Lung (tissue), 12 donors: ENCODE results near the gene GRM4. TPM values are rescaled to one million over a fixed set of nuclear protein-coding genes. Genes with fewer than 3 reads are reported as not detected.

Experiments
- ATAC-seq: fragments of 200-7000 bp; cut with Tn5 transposase; one replicate; pipeline ENCODE4 v1.9.1; 2020; ENCODE audit warnings: moderate number of reproducible peaks; ENCODE audit not compliant: insufficient read depth, low FRiP score
- DNase-seq, 3 donors: peaks; one replicate each; pipeline ENCODE4 v3.0.0-alpha.2; 2013 to 2017
- H3K27ac ChIP-seq, 2 donors: one replicate each; pipeline ENCODE4 v1.5.1; 2013; ENCODE audit warnings: mild to moderate bottlenecking in 2 of 2, moderate library complexity in 2 of 2, control low read depth in 1 of 2, inconsistent platforms in 1 of 2, low read depth in 1 of 2, low read length in 1 of 2
- H3K27me3 ChIP-seq, 3 donors: one replicate each; pipeline ENCODE4 v1.5.1; 2013; ENCODE audit warnings: low read length in 2 of 3; ENCODE audit not compliant: control insufficient read depth in 3 of 3, insufficient read depth in 3 of 3
- H3K36me3 ChIP-seq, 4 donors: one replicate each; pipeline ENCODE4 v1.5.1; 2013; ENCODE audit warnings: low read length in 4 of 4, mild to moderate bottlenecking in 1 of 4, moderate library complexity in 1 of 4; ENCODE audit not compliant: control insufficient read depth in 4 of 4, insufficient read depth in 4 of 4
- H3K4me1 ChIP-seq, 5 donors: one replicate each; pipeline ENCODE4 v1.5.1; 2013; ENCODE audit warnings: low read length in 5 of 5, mild to moderate bottlenecking in 2 of 5, moderate library complexity in 1 of 5; ENCODE audit not compliant: control insufficient read depth in 5 of 5, insufficient read depth in 5 of 5
- H3K4me3 ChIP-seq: one replicate; pipeline ENCODE4 v1.5.1; 2013; ENCODE audit warnings: mild to moderate bottlenecking, control low read depth, moderate library complexity
- H3K9ac ChIP-seq, 2 donors: one replicate each; pipeline ENCODE4 v1.5.1; 2013; ENCODE audit warnings: low read length in 2 of 2, control low read depth in 1 of 2; ENCODE audit not compliant: insufficient read depth in 1 of 2
- H3K9me3 ChIP-seq, 4 donors: one replicate each; pipeline ENCODE4 v1.5.1; 2013; ENCODE audit warnings: low read length in 3 of 4, mild to moderate bottlenecking in 1 of 4, moderate library complexity in 1 of 4; ENCODE audit not compliant: control insufficient read depth in 4 of 4, insufficient read depth in 3 of 4
- WGBS, 2 donors: extraction: QIAGEN DNeasy Blood & Tissue Kit; methylation state at CpG; one replicate each; pipeline ENCODE4 v1.1.7; 2013; 5-methylcytosine and 5-hydroxymethylcytosine counted together
- polyA plus RNA-seq, 2 donors: library from polyadenylated mRNA; stranded (reverse); fragments of 200-250 nt; gene quantifications; one replicate each; pipeline ENCODE4 v1.2.1, GENCODE V29; 2013
- total RNA-seq, 2 donors: library from RNA; depleted of rRNA in 1 of 2; stranded (reverse); fragments of >200 nt in 1 of 2; gene quantifications; one replicate each; pipeline ENCODE4 v1.2.1, GENCODE V29; 2014 to 2021
- TF ChIP-seq, protein P1 (sequence below): IDR thresholded peaks from 2 replicates; pipeline ENCODE4 v1.5.1; 2012; ENCODE audit warnings: mild to moderate bottlenecking; ENCODE audit errors: control extremely low read depth, extremely low read depth
- donor health status: control.
- donor health status: control.
- donor health status: Bipolar disorder and iron deficiency.
- donor health status: healthy.
- donor health status: DM: yes; HTN: yes; CAD: no.

GRM4 gene
- total and polyA plus RNA-seq, 4 donors: 0.02 to 0.34 (median 0.09) TPM

GRCh38 chr6:33993091-33993490 lies 152.8 kb downstream of the GRM4 start:
- Histone ChIP-seq H3K27me3 (no peaks in the 10 kb centered on the region), H3K9me3 (peaks cover 0 to 2% (median 0%) of the 10 kb centered on the region in 4 donors), H3K36me3 (no peaks in the 10 kb centered on the region), H3K4me3 (no peak overlapping the region), H3K27ac (no peak overlapping the region), H3K4me1 (peaks cover 0 to 11% (median 0%) of the 10 kb centered on the region in 5 donors), H3K9ac (no peak overlapping the region)
- TF ChIP-seq, protein P1, sequence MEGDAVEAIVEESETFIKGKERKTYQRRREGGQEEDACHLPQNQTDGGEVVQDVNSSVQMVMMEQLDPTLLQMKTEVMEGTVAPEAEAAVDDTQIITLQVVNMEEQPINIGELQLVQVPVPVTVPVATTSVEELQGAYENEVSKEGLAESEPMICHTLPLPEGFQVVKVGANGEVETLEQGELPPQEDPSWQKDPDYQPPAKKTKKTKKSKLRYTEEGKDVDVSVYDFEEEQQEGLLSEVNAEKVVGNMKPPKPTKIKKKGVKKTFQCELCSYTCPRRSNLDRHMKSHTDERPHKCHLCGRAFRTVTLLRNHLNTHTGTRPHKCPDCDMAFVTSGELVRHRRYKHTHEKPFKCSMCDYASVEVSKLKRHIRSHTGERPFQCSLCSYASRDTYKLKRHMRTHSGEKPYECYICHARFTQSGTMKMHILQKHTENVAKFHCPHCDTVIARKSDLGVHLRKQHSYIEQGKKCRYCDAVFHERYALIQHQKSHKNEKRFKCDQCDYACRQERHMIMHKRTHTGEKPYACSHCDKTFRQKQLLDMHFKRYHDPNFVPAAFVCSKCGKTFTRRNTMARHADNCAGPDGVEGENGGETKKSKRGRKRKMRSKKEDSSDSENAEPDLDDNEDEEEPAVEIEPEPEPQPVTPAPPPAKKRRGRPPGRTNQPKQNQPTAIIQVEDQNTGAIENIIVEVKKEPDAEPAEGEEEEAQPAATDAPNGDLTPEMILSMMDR: no peak
- ATAC-seq: no peak
- peak in 1 of 3 donors; percentile 2 for DNase-seq
- WGBS, 2 donors: 66 to 70% methylated on average over 11 of the region's 11 CpGs

GRCh38 chr6:33992191-33992590 lies 153.7 kb downstream of the GRM4 start:
- 92 to 94% methylated on average over 13 of the region's 13 CpGs for WGBS, 2 donors
- ATAC-seq: no peak
- Histone ChIP-seq H3K27ac (no peak overlapping the region), H3K36me3 (no peaks in the 10 kb centered on the region), H3K9ac (no peak overlapping the region), H3K9me3 (peaks cover 0 to 2% (median 0%) of the 10 kb centered on the region in 4 donors), H3K4me1 (peaks cover 0 to 13% (median 0%) of the 10 kb centered on the region in 5 donors), H3K27me3 (no peaks in the 10 kb centered on the region), H3K4me3 (no peak overlapping the region)
- peak in 1 of 3 donors; percentile 2 for DNase-seq
- TF ChIP-seq, protein P1: no peak

DNA sequence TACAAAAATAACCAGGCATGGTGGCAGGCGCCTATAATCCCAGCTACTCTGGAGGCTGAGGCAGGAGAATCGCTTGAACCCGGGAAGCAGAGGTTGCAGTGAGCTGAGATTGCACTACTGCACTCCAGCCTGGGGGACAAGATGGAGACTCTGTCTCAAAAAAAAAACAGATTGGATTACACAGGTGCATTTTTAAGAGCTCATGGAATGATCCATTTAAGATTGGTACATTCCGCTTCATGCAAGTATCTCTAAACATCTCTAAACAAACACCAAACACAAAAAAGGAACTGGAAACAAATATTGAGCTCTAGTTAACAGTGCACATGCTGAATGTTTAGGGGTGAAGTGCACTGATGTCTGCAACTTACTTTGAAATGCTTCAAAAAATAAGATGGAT lies 154.3 kb downstream of the GRM4 start:
- H3K9me3 ChIP-seq: peaks cover 0 to 2% (median 0%) of the 10 kb centered on the region in 4 donors
- no peak overlapping the region for H3K4me3 ChIP-seq
- no peak overlapping the region for H3K9ac ChIP-seq
- DNase-seq (no peak), ATAC-seq (no peak)
- H3K27me3 ChIP-seq: no peaks in the 10 kb centered on the region
- H3K4me1 ChIP-seq: peaks cover 0 to 13% (median 0%) of the 10 kb centered on the region in 5 donors
- WGBS, 2 donors: 98 to 99% methylated on average over 4 of the region's 4 CpGs
- H3K36me3 ChIP-seq: no peaks in the 10 kb centered on the region
- no peak overlapping the region for H3K27ac ChIP-seq
- TF ChIP-seq, protein P1: no peak

DNA sequence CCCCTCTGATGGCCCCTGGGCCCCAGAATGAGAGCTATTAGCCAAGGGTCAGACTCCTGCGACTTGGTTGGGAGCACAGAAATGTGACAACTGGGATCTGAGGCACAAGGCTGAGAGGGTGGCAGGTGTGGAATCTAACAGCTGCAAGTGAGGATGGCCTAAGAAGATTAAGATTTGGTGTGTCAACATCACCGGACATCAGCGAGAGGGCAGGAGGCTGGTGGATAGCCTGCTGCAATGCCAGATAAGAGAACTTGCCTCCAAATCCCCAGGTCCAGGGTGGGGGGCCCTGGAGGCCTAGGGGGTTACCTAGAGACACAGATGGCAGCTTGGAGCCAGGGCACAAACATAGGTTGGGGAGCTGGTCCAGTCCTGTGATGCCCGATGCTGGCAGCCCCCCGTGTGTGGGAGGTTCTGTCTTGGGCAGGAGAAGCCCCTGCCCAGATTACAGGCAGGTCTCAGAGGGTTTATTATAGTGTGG lies 155.8 kb downstream of the GRM4 start:
- Histone ChIP-seq H3K9ac (no peak overlapping the region), H3K36me3 (no peaks in the 10 kb centered on the region), H3K27me3 (no peaks in the 10 kb centered on the region), H3K4me1 (peaks cover 0 to 6% (median 0%) of the 10 kb centered on the region in 5 donors), H3K4me3 (no peak overlapping the region), H3K9me3 (peaks cover 0 to 2% (median 0%) of the 10 kb centered on the region in 4 donors), H3K27ac (no peak overlapping the region)
- ATAC-seq (no peak), DNase-seq (peak in 1 of 3 donors; percentile 8)
- 59 to 63% methylated on average over 5 of the region's 5 CpGs for WGBS, 2 donors
- TF ChIP-seq, protein P1: no peak
